IPS-18a (cell line): Measurements from ENCODE around the gene G6PC1.

Experiments used
- H3K27ac ChIP-seq: one replicate; pipeline ENCODE4 v1.5.1; 2013; ENCODE audit warnings: low read length
- H3K27me3 ChIP-seq: one replicate; pipeline ENCODE4 v1.6.1; 2013; ENCODE audit warnings: mild to moderate bottlenecking, low read length; ENCODE audit not compliant: control insufficient read depth, insufficient read depth
- H3K36me3 ChIP-seq: one replicate; pipeline ENCODE4 v1.6.1; 2013; ENCODE audit warnings: low read depth, low read length; ENCODE audit not compliant: control insufficient read depth
- H3K4me1 ChIP-seq: one replicate; pipeline ENCODE4 v1.6.1; 2013; ENCODE audit warnings: low read depth, low read length; ENCODE audit not compliant: control insufficient read depth
- H3K4me3 ChIP-seq: one replicate; pipeline ENCODE4 v1.5.1; 2013; ENCODE audit warnings: low read length
- H3K9ac ChIP-seq: one replicate; pipeline ENCODE4 v1.6.1; 2013; ENCODE audit warnings: mild to moderate bottlenecking, low read length, moderate library complexity
- H3K9me3 ChIP-seq: one replicate; pipeline ENCODE4 v1.6.1; 2013; ENCODE audit warnings: low read depth, low read length; ENCODE audit not compliant: control insufficient read depth

Gene G6PC1

DNA sequence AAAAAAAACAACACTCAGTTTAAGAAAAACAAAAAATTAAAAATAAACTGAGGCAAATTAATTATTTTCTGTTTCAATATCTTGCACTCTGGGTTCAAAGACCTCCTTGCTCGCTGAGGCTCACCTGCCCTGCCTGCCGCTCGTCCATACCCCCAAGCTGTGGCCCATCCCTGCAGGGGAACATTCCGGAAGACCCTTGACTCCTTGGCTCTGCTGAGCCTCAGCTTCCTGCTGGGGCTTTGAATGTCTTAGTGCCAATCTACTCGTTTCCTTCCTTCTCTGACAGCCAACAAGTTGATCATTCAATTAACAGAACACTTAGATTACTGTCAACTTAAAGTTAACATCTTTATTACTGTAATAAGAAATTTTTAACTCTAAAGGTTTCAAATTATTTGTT lies 24.3 kb downstream of the G6PC1 start:
- no peaks in the 10 kb centered on the region for H3K9me3 ChIP-seq
- no peak overlapping the region for H3K9ac ChIP-seq
- no peaks in the 10 kb centered on the region for H3K36me3 ChIP-seq
- H3K4me3 ChIP-seq, result no peak overlapping the region
- no peaks in the 10 kb centered on the region for H3K27me3 ChIP-seq
- H3K27ac ChIP-seq, result no peak overlapping the region
- peaks cover 9% of the 10 kb centered on the region for H3K4me1 ChIP-seq

DNA sequence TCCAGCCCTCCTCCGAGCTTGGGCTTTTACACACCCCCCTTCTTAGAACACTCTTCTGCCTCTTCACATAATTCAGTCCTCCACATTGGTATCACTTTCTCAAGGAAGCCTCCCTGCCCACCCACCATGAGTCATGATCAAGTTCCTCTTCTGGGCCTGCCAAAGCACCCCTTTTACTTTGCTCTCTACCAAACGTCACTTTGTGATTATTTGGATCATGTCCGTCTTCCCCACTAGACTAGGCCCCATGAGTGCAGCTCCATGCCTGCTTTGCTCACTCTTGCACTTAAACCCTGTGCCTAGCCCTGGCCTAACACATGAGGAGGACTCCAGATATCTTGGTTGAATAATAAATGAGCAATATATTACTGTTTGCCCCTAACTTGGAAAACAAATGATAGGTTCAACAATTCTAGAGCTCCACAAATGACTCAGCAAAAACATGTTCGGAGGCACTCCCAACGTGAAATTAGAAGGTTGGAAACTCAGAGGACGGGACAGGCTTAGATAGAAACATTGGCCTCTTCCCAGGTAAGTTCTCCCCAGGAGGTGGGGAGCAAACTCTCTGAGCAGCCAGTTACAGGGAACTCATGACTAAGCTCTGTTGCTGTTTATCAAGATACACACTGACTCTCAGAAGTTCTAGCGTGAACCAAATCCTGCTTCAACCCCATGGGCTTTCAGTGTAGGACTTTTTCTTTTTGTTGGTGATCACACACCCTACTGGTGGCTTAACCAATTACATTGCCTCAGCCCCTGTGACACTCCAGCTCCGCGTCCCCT lies 28.3 kb downstream of the G6PC1 start:
- no peaks in the 10 kb centered on the region for H3K9me3 ChIP-seq
- H3K36me3 ChIP-seq, result no peaks in the 10 kb centered on the region
- no peaks in the 10 kb centered on the region for H3K27me3 ChIP-seq
- no peak overlapping the region for H3K4me3 ChIP-seq
- no peak overlapping the region for H3K27ac ChIP-seq
- H3K9ac ChIP-seq, result no peak overlapping the region
- peaks cover 9% of the 10 kb centered on the region for H3K4me1 ChIP-seq

DNA sequence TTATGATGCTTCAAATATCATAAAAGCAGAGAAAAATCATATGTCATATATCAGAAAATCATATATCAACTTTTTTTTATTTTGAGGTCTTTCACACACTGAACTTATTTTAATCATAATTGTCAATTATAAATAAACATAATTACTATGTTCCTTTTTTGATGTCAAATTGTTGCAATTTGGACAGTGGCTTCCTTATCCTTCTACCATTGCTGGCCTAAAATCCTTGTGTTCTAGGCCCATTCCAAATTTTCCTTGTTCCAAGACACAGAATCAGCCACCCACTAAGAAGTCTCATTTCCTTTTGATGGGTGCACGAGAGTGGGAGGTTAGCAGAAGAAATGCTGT lies 28.9 kb downstream of the G6PC1 start:
- peaks cover 9% of the 10 kb centered on the region for H3K4me1 ChIP-seq
- H3K36me3 ChIP-seq, result no peaks in the 10 kb centered on the region
- no peak overlapping the region for H3K9ac ChIP-seq
- no peaks in the 10 kb centered on the region for H3K9me3 ChIP-seq
- H3K27ac ChIP-seq, result no peak overlapping the region
- H3K4me3 ChIP-seq, result no peak overlapping the region
- H3K27me3 ChIP-seq, result no peaks in the 10 kb centered on the region

DNA sequence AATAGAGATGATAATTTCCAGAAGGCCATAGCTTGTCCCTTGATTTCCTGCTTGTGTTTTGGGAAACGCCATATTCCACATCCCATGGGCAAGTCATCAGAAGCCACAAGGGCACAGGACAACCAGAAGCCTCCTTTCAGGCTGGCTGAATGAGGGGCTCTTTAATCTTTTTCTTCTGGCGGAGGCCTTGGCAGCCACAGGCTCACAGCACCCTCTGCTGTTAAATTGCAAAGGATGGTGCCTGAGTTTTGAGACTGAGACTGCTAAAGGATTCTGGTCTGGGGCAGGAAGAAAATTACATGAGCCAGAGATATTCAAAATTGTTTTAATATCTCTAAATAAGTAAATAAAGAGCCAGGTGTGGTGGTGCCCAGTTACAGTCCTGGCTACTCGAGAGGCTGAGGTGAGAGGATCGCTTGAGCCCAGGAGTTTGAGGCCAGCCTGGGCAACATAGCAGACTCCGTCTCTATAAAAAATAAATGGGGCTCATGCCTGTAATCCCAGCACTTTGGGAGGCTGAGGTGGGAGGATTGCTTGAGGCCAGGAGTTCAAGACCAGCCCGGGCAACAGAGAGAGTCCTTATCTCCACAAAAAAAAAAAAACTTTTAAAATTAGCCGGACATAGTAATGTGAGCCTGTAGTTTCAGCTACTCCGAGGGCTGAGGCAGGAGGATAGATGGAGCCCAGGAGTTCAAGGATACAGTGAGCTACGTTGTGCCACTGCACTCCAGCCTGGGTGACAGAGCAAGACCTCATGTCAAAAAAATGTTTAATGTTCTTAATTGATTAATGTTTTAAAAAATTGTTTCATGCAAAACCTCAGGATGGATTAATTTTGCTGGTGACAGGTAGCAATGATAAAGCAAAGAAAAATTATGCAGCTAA lies 37.4 kb downstream of the G6PC1 start:
- Histone ChIP-seq H3K9ac (no peak overlapping the region), H3K9me3 (no peaks in the 10 kb centered on the region), H3K4me1 (no peaks in the 10 kb centered on the region), H3K4me3 (no peak overlapping the region), H3K27me3 (no peaks in the 10 kb centered on the region), H3K27ac (no peak overlapping the region), H3K36me3 (no peaks in the 10 kb centered on the region)

DNA sequence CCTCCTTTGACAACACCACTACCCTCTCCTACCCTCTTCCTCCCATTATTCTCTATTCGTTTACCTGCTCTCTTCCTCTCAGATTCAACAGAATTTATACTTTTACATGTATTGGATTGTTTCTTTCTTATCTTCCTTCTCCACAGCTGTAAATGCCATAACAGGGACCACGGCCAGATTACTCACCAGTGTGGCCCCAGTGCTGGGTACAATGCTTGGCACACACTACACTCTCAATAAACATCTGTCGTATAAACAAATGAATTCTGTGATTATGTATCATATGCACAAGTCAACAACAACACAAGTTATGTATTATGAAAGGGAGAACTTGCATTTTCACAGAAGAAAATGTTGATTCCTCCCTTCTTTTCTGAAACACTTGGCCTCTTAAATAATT lies 43.6 kb downstream of the G6PC1 start:
- no peaks in the 10 kb centered on the region for H3K27me3 ChIP-seq
- peaks cover 3% of the 10 kb centered on the region for H3K36me3 ChIP-seq
- H3K27ac ChIP-seq, result no peak overlapping the region
- H3K9ac ChIP-seq, result no peak overlapping the region
- no peaks in the 10 kb centered on the region for H3K9me3 ChIP-seq
- no peak overlapping the region for H3K4me3 ChIP-seq
- H3K4me1 ChIP-seq, result no peaks in the 10 kb centered on the region

DNA sequence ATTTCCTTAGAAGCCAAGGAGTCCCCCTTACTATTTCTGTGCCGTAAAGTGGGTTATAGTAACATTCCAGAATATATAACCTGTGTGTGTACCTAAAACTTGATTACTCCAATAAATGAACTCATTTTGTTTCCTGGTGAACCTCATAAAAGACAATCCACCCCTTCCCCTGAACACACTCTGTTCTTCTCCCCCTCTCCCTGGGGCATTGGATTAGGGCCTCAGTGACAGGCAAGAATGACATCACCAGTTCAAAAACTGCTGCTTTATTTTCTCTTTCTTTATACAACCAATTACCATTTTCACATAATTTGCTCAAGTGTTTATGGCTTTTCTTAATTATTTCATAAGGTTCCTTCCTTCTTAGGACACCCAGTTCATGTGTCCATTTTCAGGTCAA lies 46.2 kb downstream of the G6PC1 start:
- Histone ChIP-seq H3K9me3 (no peaks in the 10 kb centered on the region), H3K9ac (no peak overlapping the region), H3K4me1 (no peaks in the 10 kb centered on the region), H3K27me3 (no peaks in the 10 kb centered on the region), H3K4me3 (no peak overlapping the region), H3K27ac (no peak overlapping the region), H3K36me3 (peaks cover 20% of the 10 kb centered on the region)

DNA sequence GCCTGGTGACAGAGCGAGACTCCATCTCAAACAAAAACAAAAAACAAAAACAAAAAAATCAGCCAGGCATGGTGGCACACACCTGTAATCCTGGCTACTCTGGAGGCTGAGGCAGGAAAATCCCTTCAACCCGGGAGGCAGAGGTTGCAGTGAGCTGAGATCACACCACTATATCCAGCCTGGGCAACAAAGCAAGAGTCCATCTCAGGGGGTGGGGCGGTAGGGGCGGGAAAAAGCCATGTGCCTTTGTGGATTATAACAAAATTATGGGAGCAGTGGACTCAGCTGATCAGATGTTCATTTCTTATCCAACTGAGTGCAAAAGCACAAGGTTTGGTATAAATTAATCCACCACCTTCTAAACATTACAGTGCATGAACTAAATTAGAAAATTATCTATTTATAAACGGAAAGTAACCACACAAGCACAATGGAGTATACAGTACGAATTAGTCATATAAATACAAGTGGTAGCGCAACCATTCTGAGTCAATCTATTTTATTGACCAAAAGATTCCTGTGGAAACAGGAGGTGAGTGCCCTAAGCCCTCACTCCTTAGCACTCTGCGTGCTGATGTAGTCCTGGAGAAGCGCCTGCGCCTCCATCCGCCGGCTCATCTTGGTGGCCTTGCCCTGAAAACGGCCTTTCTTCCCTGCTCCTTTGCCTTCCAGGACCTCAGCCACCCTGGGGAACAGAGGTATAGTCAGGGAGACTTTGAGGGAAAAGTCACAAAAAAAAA lies 49.6 kb downstream of the G6PC1 start:
- H3K4me3 ChIP-seq, result no peak overlapping the region
- H3K4me1 ChIP-seq, result no peaks in the 10 kb centered on the region
- no peak overlapping the region for H3K9ac ChIP-seq
- H3K36me3 ChIP-seq, result peaks cover 46% of the 10 kb centered on the region
- H3K27me3 ChIP-seq, result no peaks in the 10 kb centered on the region
- H3K27ac ChIP-seq, result no peak overlapping the region
- no peaks in the 10 kb centered on the region for H3K9me3 ChIP-seq
